HepG2 (cell line): ENCODE measurements around the gene GAS1. TPM values are rescaled to one million over a fixed set of nuclear protein-coding genes. Genes with fewer than 3 reads are reported as not detected.

Experiments used
- AKAP8 ChIP-seq: sonication (generic); formaldehyde crosslinking; IDR thresholded peaks from 2 replicates; pipeline ENCODE4 v1.5.1; 2020; ENCODE audit warnings: mild to moderate bottlenecking, missing genetic modification reagents
- HMG20A ChIP-seq: IDR thresholded peaks from 2 replicates; pipeline ENCODE4 v1.6.1; 2016; ENCODE audit warnings: borderline replicate concordance
- HNRNPLL ChIP-seq: fragments of 200-400 bp; formaldehyde crosslinking; IDR thresholded peaks from 2 replicates; pipeline ENCODE4 v1.6.1; 2017; ENCODE audit warnings: mild to moderate bottlenecking, low read depth, low read length; ENCODE audit not compliant: poor library complexity, severe bottlenecking
- KDM2A ChIP-seq: sonication (generic); formaldehyde crosslinking; IDR thresholded peaks from 2 replicates; pipeline ENCODE4 v1.4.0; 2020; ENCODE audit warnings: low read depth, missing genetic modification reagents, borderline replicate concordance
- MED13 ChIP-seq: sonication (generic); formaldehyde crosslinking; IDR thresholded peaks from 2 replicates; pipeline ENCODE4 v1.5.0; 2020; ENCODE audit warnings: missing genetic modification reagents
- MTF2 ChIP-seq: sonication (generic); formaldehyde crosslinking; IDR thresholded peaks from 2 replicates; pipeline ENCODE4 v1.5.0; 2020; ENCODE audit warnings: missing genetic modification reagents, borderline replicate concordance
- SSRP1 ChIP-seq: IDR thresholded peaks from 2 replicates; pipeline ENCODE4 v1.6.1; 2016; ENCODE audit warnings: control low read depth
- STAG1 ChIP-seq: sonication (generic); formaldehyde crosslinking; IDR thresholded peaks from 2 replicates; pipeline ENCODE4 v1.4.0; 2020; ENCODE audit warnings: missing genetic modification reagents
- TCF7L2 ChIP-seq: IDR thresholded peaks from 2 replicates; pipeline ENCODE4 v1.6.1; 2011; ENCODE audit warnings: mild to moderate bottlenecking, low read depth, low read length, moderate library complexity
- TOPORS ChIP-seq: sonication (generic); formaldehyde crosslinking; IDR thresholded peaks from 2 replicates; pipeline ENCODE4 v1.8.0; 2023; ENCODE audit warnings: mild to moderate bottlenecking, missing genetic modification reagents
- U2AF2 ChIP-seq: fragments of 200-400 bp; formaldehyde crosslinking; IDR thresholded peaks from 2 replicates; pipeline ENCODE4 v1.6.1; 2017; ENCODE audit warnings: low read depth, mild to moderate bottlenecking, low read length
- XRCC5 ChIP-seq: fragments of 200-400 bp; formaldehyde crosslinking; optimal IDR thresholded peaks from 2 replicates; pipeline ENCODE3; 2017; ENCODE audit warnings: mild to moderate bottlenecking, low read length
- ZBED4 ChIP-seq: sonication (generic); formaldehyde crosslinking; IDR thresholded peaks from 2 replicates; pipeline ENCODE4 v1.4.0; 2020; ENCODE audit warnings: missing genetic modification reagents, borderline replicate concordance
- ZBTB7A ChIP-seq: sonication (generic); formaldehyde crosslinking; IDR thresholded peaks from 2 replicates; pipeline ENCODE4 v1.8.0; 2022; ENCODE audit warnings: mild to moderate bottlenecking, missing genetic modification reagents
- ZFY ChIP-seq: sonication (generic); formaldehyde crosslinking; IDR thresholded peaks from 2 replicates; pipeline ENCODE4 v1.4.0; 2020; ENCODE audit warnings: missing genetic modification reagents
- ZNF460 ChIP-seq: sonication (generic); formaldehyde crosslinking; IDR thresholded peaks from 2 replicates; pipeline ENCODE4 v1.5.1; 2020; ENCODE audit warnings: missing genetic modification reagents, mild to moderate bottlenecking, borderline replicate concordance
- ZNF564 ChIP-seq: sonication (generic); formaldehyde crosslinking; IDR thresholded peaks from 2 replicates; pipeline ENCODE4 v1.8.1; 2023; ENCODE audit warnings: mild to moderate bottlenecking, missing genetic modification reagents
- ZNF670 ChIP-seq: sonication (generic); formaldehyde crosslinking; IDR thresholded peaks from 2 replicates; pipeline ENCODE4 v1.8.0; 2022; ENCODE audit warnings: mild to moderate bottlenecking, missing genetic modification reagents, borderline replicate concordance
- ZNF704 ChIP-seq: sonication (generic); formaldehyde crosslinking; IDR thresholded peaks from 2 replicates; pipeline ENCODE4 v1.8.1; 2023; ENCODE audit warnings: mild to moderate bottlenecking, inconsistent platforms, moderate library complexity, missing genetic modification reagents, borderline replicate concordance
- ZNF713 ChIP-seq: sonication (generic); formaldehyde crosslinking; IDR thresholded peaks from 2 replicates; pipeline ENCODE4 v1.4.0; 2020; ENCODE audit warnings: mild to moderate bottlenecking, missing genetic modification reagents
- ZNF746 ChIP-seq: sonication (generic); formaldehyde crosslinking; IDR thresholded peaks from 2 replicates; pipeline ENCODE4 v1.8.0; 2022; ENCODE audit warnings: mild to moderate bottlenecking, missing genetic modification reagents
- ZSCAN12 ChIP-seq: sonication (generic); formaldehyde crosslinking; IDR thresholded peaks from 2 replicates; pipeline ENCODE4 v1.9.0; 2021; ENCODE audit warnings: mild to moderate bottlenecking, missing genetic modification reagents
- polyA plus RNA-seq, 8 experiments: library from polyadenylated mRNA; depleted of rRNA in 3 of 8; stranded (reverse) in 7 of 8; unstranded in 1 of 8; fragments of >200 nt; fragmentation: Illumina TruSeq in 4 of 8; extraction: Trizol in 4 of 8; gene quantifications; 2 replicates each; pipeline versions ENCODE4 v1.2.1 to v1.2.3, GENCODE V29; 2011 to 2016; ENCODE audit warnings: low read depth in 4 of 8, missing spikeins in 1 of 8, mixed read lengths in 1 of 8; ENCODE audit not compliant: insufficient read depth in 1 of 8
- total RNA-seq, 5 experiments: library from RNA; depleted of rRNA; stranded (reverse); fragments of >200 nt; fragmentation: Illumina TruSeq; extraction: Trizol; gene quantifications; 2 replicates each; pipeline ENCODE4 v1.2.3, GENCODE V29; 2016; ENCODE audit warnings: low read depth in 1 of 5
- TF ChIP-seq, protein P1 (sequence below): sonication (generic); formaldehyde crosslinking; IDR thresholded peaks from 2 replicates; pipeline ENCODE4 v1.4.0; 2020; ENCODE audit warnings: missing genetic modification reagents

Gene GAS1
- total and polyA plus RNA-seq, 2 of the 13 experiments (the other 11 are each of a cell fraction or from before 2014, with no cell fraction given), result not detected

- TF ChIP-seq ZBED4 (CRISPR knock-in tag) (no peak), HMG20A (CRISPR knock-in tag) (no peak), U2AF2 (0 out of 2 replicates have a peak, but pooled peaks have one; percentile 84), KDM2A (peak; percentile 47; the same call in 1 of the 2 replicates), TOPORS (no peak), STAG1 (CRISPR knock-in tag) (0 out of 2 replicates have a peak, but pooled peaks have one; percentile 21), MED13 (CRISPR knock-in tag) (no peak), ZBTB7A (CRISPR knock-in tag) (no peak), XRCC5 (peak; percentile 42), ZNF564 (no peak), ZNF704 (CRISPR knock-in tag) (no peak), ZNF713 (CRISPR knock-in tag) (no peak), ZNF746 (no peak), ZNF670 (CRISPR knock-in tag) (no peak), HNRNPLL (peak; percentile 51), ZNF460 (CRISPR knock-in tag) (no peak), AKAP8 (CRISPR knock-in tag) (no peak), SSRP1 (CRISPR knock-in tag) (no peak), MTF2 (CRISPR knock-in tag) (no peak), ZFY (peak; percentile 47; the same call in 1 of the 2 replicates), TCF7L2 (no peak), ZSCAN12 (CRISPR knock-in tag) (no peak)
- TF ChIP-seq, protein P1, sequence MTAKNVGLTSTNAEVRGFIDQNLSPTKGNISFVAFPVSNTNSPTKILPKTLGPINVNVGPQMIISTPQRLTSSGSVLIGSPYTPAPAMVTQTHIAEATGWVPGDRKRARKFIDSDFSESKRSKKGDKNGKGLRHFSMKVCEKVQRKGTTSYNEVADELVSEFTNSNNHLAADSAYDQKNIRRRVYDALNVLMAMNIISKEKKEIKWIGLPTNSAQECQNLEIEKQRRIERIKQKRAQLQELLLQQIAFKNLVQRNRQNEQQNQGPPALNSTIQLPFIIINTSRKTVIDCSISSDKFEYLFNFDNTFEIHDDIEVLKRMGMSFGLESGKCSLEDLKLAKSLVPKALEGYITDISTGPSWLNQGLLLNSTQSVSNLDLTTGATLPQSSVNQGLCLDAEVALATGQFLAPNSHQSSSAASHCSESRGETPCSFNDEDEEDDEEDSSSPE (CRISPR knock-in tag), result 0 out of 2 replicates have a peak, but pooled peaks have one; percentile 28
Observed at GRCh38 chr9:86948074-86948929, 996 bp upstream of the GAS1 start (continued).
